ENCODE results near the gene RASSF7.

The RASSF7 gene

DNA sequence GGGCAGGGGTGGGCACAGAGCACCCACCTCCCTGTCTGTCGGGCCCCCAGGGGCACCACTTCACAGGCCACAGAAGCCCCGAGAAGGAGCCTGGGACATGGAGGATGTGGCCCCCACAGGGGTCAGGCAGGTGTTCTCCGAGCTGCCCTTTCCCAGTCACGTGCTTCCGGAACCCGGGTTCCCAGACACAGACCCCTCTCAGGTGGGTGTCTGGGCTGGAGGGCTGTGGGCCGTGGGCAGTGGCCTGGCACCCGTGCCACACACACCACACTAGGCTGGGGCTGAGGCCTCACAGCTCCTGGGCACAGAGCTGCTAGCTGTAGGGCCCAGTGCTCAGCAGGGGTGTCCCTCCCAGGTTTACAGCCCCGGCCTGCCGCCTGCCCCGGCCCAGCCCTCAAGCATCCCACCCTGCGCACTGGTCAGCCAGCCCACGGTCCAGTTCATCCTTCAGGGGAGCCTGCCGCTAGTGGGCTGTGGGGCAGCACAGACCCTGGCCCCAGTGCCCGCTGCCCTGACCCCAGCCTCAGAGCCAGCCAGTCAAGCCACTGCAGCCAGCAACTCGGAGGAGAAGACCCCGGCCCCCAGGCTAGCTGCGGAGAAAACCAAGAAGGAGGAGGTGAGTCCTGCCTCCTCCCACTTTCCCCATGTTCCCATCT lies 49.5 kb downstream of the RASSF7 start:
- DNase-seq (ENCODE audit: low read depth): no peak

DNA sequence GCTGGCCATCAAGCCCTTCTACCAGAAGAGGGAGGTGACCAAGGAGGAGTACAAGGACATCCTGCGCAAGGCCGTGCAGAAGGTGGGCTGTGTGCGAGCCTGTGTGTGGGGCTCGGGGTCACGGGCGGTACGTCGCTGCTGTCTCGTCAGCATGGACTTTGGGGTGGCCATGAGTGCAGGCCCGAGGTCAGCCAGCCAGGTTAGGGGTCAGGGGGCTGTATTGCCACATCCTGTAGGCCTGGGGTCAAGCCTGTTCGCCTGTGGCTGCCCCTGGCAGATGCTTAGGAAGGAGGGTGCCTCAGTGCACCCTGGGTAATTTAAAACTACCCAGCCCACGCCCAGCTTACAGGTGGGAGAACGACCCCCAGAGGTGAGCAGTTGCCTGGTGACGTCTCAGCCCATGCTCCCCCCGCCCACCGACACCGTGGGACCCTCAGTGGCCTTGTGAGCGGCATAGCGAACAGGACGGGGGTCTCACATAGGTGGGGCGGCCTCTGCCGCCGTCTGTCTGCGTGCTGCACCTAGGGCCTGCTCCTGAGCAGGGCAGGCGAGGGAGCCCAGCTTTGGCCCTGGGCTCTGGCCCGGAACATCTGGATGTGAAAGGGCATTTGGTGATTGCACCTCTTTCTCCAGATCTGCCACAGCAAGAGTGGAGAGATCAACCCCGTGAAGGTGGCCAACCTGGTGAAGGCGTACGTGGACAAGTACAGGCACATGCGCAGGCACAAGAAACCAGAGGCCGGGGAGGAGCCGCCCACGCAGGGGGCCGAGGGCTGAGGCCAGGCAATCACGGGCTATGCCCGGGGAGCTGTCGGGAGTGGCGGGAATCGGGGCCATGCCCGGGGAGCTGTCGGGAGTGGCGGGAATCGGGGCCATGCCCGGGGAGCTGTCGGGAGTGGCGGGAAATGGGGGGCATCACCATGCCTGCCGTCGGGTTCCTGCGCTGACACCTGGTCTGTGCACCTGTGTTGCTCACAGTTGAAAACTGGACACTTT lies 50.5 kb downstream of the RASSF7 start:
- DNase-seq (ENCODE audit: low read depth): no peak

DNA sequence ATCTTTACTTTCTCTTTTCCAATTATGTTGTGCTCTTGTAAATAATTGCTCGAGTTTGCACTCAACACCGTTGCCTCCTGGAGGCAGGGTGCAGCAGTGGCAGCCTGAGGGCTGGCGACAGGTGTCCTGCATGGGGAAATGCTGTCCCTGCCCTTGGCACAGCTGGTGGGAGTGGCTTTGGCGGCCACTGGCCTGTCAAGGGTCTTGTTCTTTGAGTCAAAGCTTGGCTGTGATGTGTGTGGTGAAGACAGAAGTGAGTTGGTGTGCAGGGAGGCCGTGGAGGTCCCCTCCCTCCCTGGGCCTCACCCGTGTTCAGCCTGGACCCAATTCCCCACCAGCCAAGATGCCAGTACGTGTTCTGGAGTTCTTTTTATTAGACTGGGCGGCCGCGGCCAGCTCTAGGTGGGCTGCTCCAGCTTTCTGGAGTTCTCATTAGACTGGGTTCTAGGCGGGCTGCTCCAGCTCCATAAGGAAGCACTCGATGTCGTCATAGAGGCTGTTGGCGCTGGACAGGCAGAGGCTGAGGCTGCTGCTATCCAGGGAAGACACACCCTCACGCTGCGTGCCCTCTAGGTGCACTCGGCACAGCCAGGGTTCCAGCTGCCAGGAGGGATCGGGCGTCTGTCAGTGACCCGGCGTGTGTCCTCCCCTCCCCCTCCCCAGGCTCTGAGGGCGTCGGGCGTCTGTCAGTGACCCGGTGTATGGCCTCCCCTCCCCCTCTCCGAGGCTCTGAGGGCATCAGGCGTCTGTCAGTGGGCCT lies 51.6 kb downstream of the RASSF7 start:
- DNase-seq (ENCODE audit: low read depth): no peak

DNA sequence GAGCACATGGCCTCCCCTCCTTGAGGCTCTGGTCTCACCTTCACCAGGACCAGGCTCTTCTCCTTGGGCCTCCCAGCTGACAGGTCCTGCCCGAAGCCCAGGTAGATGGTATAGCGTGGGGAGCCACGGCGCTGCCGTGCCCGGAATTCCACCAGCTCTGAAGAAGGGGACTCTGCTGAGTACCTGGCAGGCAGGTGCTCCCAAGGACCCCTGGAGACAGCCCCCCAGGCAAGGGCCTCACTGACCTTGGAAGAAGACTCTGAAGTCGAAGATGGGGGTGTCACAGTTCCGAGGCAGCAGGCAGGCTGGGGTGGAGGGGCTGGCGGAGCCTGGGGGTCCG lies 52.2 kb downstream of the RASSF7 start:
- DNase-seq (ENCODE audit: low read depth): no peak

DNA sequence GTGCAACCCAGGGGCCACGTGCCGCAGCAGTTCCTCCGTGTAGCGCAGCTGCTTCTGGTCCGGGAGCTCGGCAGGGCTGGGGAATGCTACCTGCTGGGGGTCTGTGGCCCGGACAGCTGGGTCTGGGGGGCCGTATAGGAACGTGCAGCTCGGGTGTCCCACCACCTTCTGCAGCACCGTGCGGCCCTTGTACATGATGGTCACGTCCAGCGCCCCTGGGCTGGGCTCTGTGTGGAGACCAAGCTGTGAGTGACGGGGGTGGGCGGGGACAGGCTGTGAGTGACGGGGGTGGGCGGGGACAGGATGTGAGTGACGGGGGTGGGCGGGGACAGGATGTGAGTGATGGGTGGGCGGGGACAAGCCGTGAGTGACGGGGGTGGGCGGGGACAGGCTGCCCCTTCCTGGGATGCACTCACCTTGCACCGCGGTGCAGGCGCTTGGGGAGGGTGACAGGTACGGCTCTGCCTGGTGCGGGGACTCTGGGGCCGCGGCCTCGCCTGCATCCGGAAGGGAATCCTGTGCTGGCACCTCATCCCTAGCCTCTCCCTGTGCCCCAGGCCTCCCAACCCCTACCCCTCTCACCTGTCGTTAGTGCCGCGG lies 52.7 kb downstream of the RASSF7 start:
- peak; percentile 74 for DNase-seq (ENCODE audit: low read depth)
